AG04450 (cell line): ENCODE data around the gene PLEKHG2. TPM values are rescaled to one million over a fixed set of nuclear protein-coding genes. Genes with fewer than 3 reads are reported as not detected.

Experiments
- CTCF ChIA-PET: fragments of 300-600, 350-600 bp; formaldehyde crosslinking; extraction: SDS; loops from one replicate; lab custom pipeline; 2022; ENCODE audit warnings: antibody characterized with exemption, inconsistent platforms; lab: Charles Lee
- POLR2A ChIA-PET: fragments of 350-600 bp; formaldehyde crosslinking; extraction: SDS; loops from one replicate; lab custom pipeline; 2021; ENCODE audit warnings: antibody characterized with exemption, inconsistent platforms; lab: Yijun Ruan, JAX
- DNase-seq: peaks from one replicate; pipeline ENCODE4 v3.0.0-alpha.2; 2011; ENCODE audit warnings: low read depth, low spot score
- H3K27ac ChIP-seq: one replicate; pipeline ENCODE4 v1.5.1; 2012; ENCODE audit warnings: low read depth, low read length, control low read depth
- H3K27me3 ChIP-seq: one replicate; pipeline ENCODE4 v1.6.0; 2012; ENCODE audit warnings: low read length; ENCODE audit not compliant: control insufficient read depth, insufficient read depth
- H3K4me3 ChIP-seq: 2 replicates; pipeline ENCODE4 v1.5.1; 2011; ENCODE audit warnings: mild to moderate bottlenecking, low read depth, low read length, control low read depth
- H3K9me3 ChIP-seq: 2 replicates; pipeline ENCODE4 v1.5.1; 2012; ENCODE audit warnings: low read length; ENCODE audit not compliant: control insufficient read depth, insufficient read depth
- CTCF ChIP-seq: IDR thresholded peaks from 2 replicates; pipeline ENCODE4 v1.5.1; 2011; ENCODE audit warnings: low read depth, low read length, control low read depth, inconsistent platforms
- polyA plus RNA-seq: library from polyadenylated mRNA; depleted of rRNA; stranded (reverse); fragments of >200 nt; gene quantifications from 2 replicates; pipeline ENCODE4 v1.2.3, GENCODE V29; 2011

Gene PLEKHG2
- polyA plus RNA-seq, 1 experiment, result 12.3 TPM

GRCh38 chr19:39400061-39400460, 12.4 kb upstream of the PLEKHG2 start:
- no peaks in the 10 kb centered on the region for H3K27me3 ChIP-seq
- H3K27ac ChIP-seq, result no peak overlapping the region
- H3K9me3 ChIP-seq, result no peaks in the 10 kb centered on the region
- no peak for TF ChIP-seq CTCF
- ChIA-PET CTCF (interaction anchor here (4.4 kb wide), 1 partner anchor 12 kb away, joined by 67 read pairs; the partner anchor contains the start of gene PLEKHG2), POLR2A (interaction anchor here (3.0 kb wide), 1 partner anchor 9 kb away, joined by 18 read pairs; the partner anchor contains the start of genes MED29 and PAF1)
- DNase-seq, result no peak
- H3K4me3 ChIP-seq, result no peak overlapping the region

- Histone ChIP-seq H3K4me3 (no peak overlapping the region), H3K9me3 (no peaks in the 10 kb centered on the region), H3K27me3 (no peaks in the 10 kb centered on the region), H3K27ac (peak overlapping the region; percentile 100)
- ChIA-PET CTCF (interaction anchor here (2.3 kb wide), 1 partner anchor 10 kb away, joined by 14 read pairs; no protein-coding TSS in a partner anchor), POLR2A (interaction anchor here (0.9 to 3.0 kb wide), 3 partner anchors 10 to 632 kb away, joined by 3 to 18 read pairs (median 6); partner anchors contain the start of genes MED29, PAF1 and RPS16)
- no peak for TF ChIP-seq CTCF
- no peak for DNase-seq
Measured at GRCh38 chr19:39401070-39401548, 11.4 kb upstream of the PLEKHG2 start.

GRCh38 chr19:39401549-39402345, 10.7 kb upstream of the PLEKHG2 start:
- no peak for TF ChIP-seq CTCF
- Histone ChIP-seq H3K27ac (peak overlapping the region; percentile 100), H3K9me3 (no peaks in the 10 kb centered on the region), H3K27me3 (no peaks in the 10 kb centered on the region), H3K4me3 (no peak overlapping the region)
- ChIA-PET POLR2A (interaction anchor here (0.6 to 3.0 kb wide), 5 partner anchors 10 to 632 kb away, joined by 3 to 18 read pairs (median 3); partner anchors contain the start of genes MED29, PAF1, RPS16 and TIMM50), CTCF (interaction anchor here (2.3 kb wide), 1 partner anchor 10 kb away, joined by 14 read pairs; no protein-coding TSS in a partner anchor)
- no peak for DNase-seq

- DNase-seq, result peak; percentile 81
- peaks cover under 1% of the 10 kb centered on the region; the same call in 1 of the 2 replicates for H3K9me3 ChIP-seq
- ChIA-PET CTCF (interaction anchor here (0.7 to 2.3 kb wide), 4 partner anchors 9 to 72 kb away, joined by 3 to 14 read pairs (median 6); no protein-coding TSS in a partner anchor), POLR2A (interaction anchor here (0.6 to 3.0 kb wide), 7 partner anchors 9 to 367 kb away, joined by 3 to 18 read pairs (median 3); partner anchors contain the start of genes MED29, PAF1, PLEKHG2 and RPS16)
- TF ChIP-seq CTCF, result no peak
- H3K4me3 ChIP-seq, result peak overlapping the region; percentile 53
- no peaks in the 10 kb centered on the region for H3K27me3 ChIP-seq
- H3K27ac ChIP-seq, result peak overlapping the region; percentile 100
Measured at GRCh38 chr19:39402346-39403300, 9.8 kb upstream of the PLEKHG2 start.
